ENCODE results near the gene SPINT1. TPM values are rescaled to one million over a fixed set of nuclear protein-coding genes. Genes with fewer than 3 reads are reported as not detected.

The SPINT1 gene
- 10 to 100 TPM; 61.5 to 79.5 (median 71.2) TPM for polyA plus RNA-seq (ENCODE audit: insufficient read length in 4 of 4)

- no peak for DNase-seq (ENCODE audit: low read depth in 4 of 4, low spot score in 3 of 4)
These were observed at the start of gene SPINT1 for GRCh38 chr15:40843885-40844695. Gene SPINT1 (plus strand): TSS chr15:40844048. CDS start chr15:40844555, 507 bp downstream.

GRCh38 chr15:40796041-40796440 lies 47.8 kb upstream of the SPINT1 start:
- no peak for DNase-seq (ENCODE audit: low read depth in 4 of 4, low spot score in 3 of 4)

GRCh38 chr15:40796512-40796911 lies 47.3 kb upstream of the SPINT1 start:
- DNase-seq (ENCODE audit: low read depth in 4 of 4, low spot score in 3 of 4) = no peak

- no peak for DNase-seq (ENCODE audit: low read depth in 4 of 4, low spot score in 3 of 4)
These were observed 44.3 kb upstream of the SPINT1 start for GRCh38 chr15:40799523-40799922.

- DNase-seq (ENCODE audit: low read depth in 4 of 4, low spot score in 3 of 4) = no peak
These were observed 40.8 kb upstream of the SPINT1 start for GRCh38 chr15:40803076-40803475.

- DNase-seq (ENCODE audit: low read depth in 4 of 4, low spot score in 3 of 4) = no peak
These were observed 40.2 kb upstream of the SPINT1 start for GRCh38 chr15:40803688-40804087.

GRCh38 chr15:40806672-40807027 lies 37.2 kb upstream of the SPINT1 start:
- DNase-seq (ENCODE audit: low read depth in 4 of 4, low spot score in 3 of 4) = no peak

- DNase-seq (ENCODE audit: low read depth in 4 of 4, low spot score in 3 of 4) = peak; percentile 92 to 97 (median 94)
These were observed 36.6 kb upstream of the SPINT1 start, which contains the start of the genes DNAJC17 and ZFYVE19 for GRCh38 chr15:40807028-40807887. Gene DNAJC17 (minus strand): TSS chr15:40807473. CDS start chr15:40807446, 27 bp downstream. Gene ZFYVE19 (plus strand): TSS chr15:40807089. CDS start chr15:40807590, 501 bp downstream.

GRCh38 chr15:40807888-40808461 lies 35.9 kb upstream of the SPINT1 start:
- DNase-seq (ENCODE audit: low read depth in 4 of 4, low spot score in 3 of 4) = peak in 1 of 4 donors; percentile 26

- no peak for DNase-seq (ENCODE audit: low read depth in 4 of 4, low spot score in 3 of 4)
These were observed 34.9 kb upstream of the SPINT1 start for GRCh38 chr15:40808861-40809450.

GRCh38 chr15:40812721-40813425 lies 31.0 kb upstream of the SPINT1 start:
- DNase-seq (ENCODE audit: low read depth in 4 of 4, low spot score in 3 of 4) = no peak

- DNase-seq (ENCODE audit: low read depth in 4 of 4, low spot score in 3 of 4) = peak in 1 of 4 donors; percentile 36
These were observed 28.7 kb upstream of the SPINT1 start for GRCh38 chr15:40815042-40815698.

GRCh38 chr15:40819048-40819447 lies 24.8 kb upstream of the SPINT1 start:
- DNase-seq (ENCODE audit: low read depth in 4 of 4, low spot score in 3 of 4) = no peak

- DNase-seq (ENCODE audit: low read depth in 4 of 4, low spot score in 3 of 4) = no peak
These were observed 22.7 kb upstream of the SPINT1 start for GRCh38 chr15:40821195-40821594.

- no peak for DNase-seq (ENCODE audit: low read depth in 4 of 4, low spot score in 3 of 4)
These were observed 20.1 kb upstream of the SPINT1 start for GRCh38 chr15:40823572-40824343.

- no peak for DNase-seq (ENCODE audit: low read depth in 4 of 4, low spot score in 3 of 4)
These were observed 18.0 kb upstream of the SPINT1 start for GRCh38 chr15:40825661-40826422.

GRCh38 chr15:40826423-40827075 lies 17.3 kb upstream of the SPINT1 start:
- no peak for DNase-seq (ENCODE audit: low read depth in 4 of 4, low spot score in 3 of 4)

Data from right renal pelvis (tissue), 4 donors.